ENCODE results near the gene ARHGAP25.
A peak's percentile ranks its signal among the peaks of the same experiment; 100 is the strongest.

The ARHGAP25 gene

GRCh38 chr2:68742626-68743415, 8.2 kb downstream of the ARHGAP25 start:
- DNase-seq (ENCODE audit: low read depth, low spot score): no peak

GRCh38 chr2:68743531-68743930, 8.9 kb downstream of the ARHGAP25 start:
- DNase-seq (ENCODE audit: low read depth, low spot score): no peak

- DNase-seq (ENCODE audit: low read depth, low spot score): no peak
These were observed 9.8 kb downstream of the ARHGAP25 start for GRCh38 chr2:68744366-68744912.

- DNase-seq (ENCODE audit: low read depth, low spot score): no peak
These were observed 10.4 kb downstream of the ARHGAP25 start for GRCh38 chr2:68745006-68745405.

- no peak for DNase-seq (ENCODE audit: low read depth, low spot score)
These were observed 11.8 kb downstream of the ARHGAP25 start for GRCh38 chr2:68746408-68746807.

GRCh38 chr2:68747413-68747812, 12.8 kb downstream of the ARHGAP25 start:
- DNase-seq (ENCODE audit: low read depth, low spot score): no peak

- no peak for DNase-seq (ENCODE audit: low read depth, low spot score)
These were observed 13.3 kb downstream of the ARHGAP25 start for GRCh38 chr2:68747900-68748299.

- DNase-seq (ENCODE audit: low read depth, low spot score): no peak
These were observed 14.0 kb downstream of the ARHGAP25 start for GRCh38 chr2:68748568-68748967.

GRCh38 chr2:68749345-68749744, 14.7 kb downstream of the ARHGAP25 start:
- no peak for DNase-seq (ENCODE audit: low read depth, low spot score)

GRCh38 chr2:68750592-68751396, 16.2 kb downstream of the ARHGAP25 start:
- no peak for DNase-seq (ENCODE audit: low read depth, low spot score)

- DNase-seq (ENCODE audit: low read depth, low spot score): peak; percentile 87
These were observed 17.1 kb downstream of the ARHGAP25 start for GRCh38 chr2:68751397-68752339.

GRCh38 chr2:68753318-68753717, 18.7 kb downstream of the ARHGAP25 start:
- DNase-seq (ENCODE audit: low read depth, low spot score): no peak

GRCh38 chr2:68755071-68755470, 20.5 kb downstream of the ARHGAP25 start:
- no peak for DNase-seq (ENCODE audit: low read depth, low spot score)

GRCh38 chr2:68756178-68756577, 21.6 kb downstream of the ARHGAP25 start:
- DNase-seq (ENCODE audit: low read depth, low spot score): no peak

GRCh38 chr2:68757081-68757480, 22.5 kb downstream of the ARHGAP25 start:
- no peak for DNase-seq (ENCODE audit: low read depth, low spot score)

GRCh38 chr2:68762100-68762499, 27.5 kb downstream of the ARHGAP25 start:
- DNase-seq (ENCODE audit: low read depth, low spot score): no peak

GRCh38 chr2:68762665-68763064, 28.1 kb downstream of the ARHGAP25 start:
- no peak for DNase-seq (ENCODE audit: low read depth, low spot score)

GRCh38 chr2:68764041-68764805, 29.6 kb downstream of the ARHGAP25 start:
- DNase-seq (ENCODE audit: low read depth, low spot score): no peak

GRCh38 chr2:68764806-68765311, 30.2 kb downstream of the ARHGAP25 start:
- no peak for DNase-seq (ENCODE audit: low read depth, low spot score)

GRCh38 chr2:68765739-68766375, 31.2 kb downstream of the ARHGAP25 start:
- DNase-seq (ENCODE audit: low read depth, low spot score): no peak

All from activated naive CD8-positive, alpha-beta T cell treated with anti-CD3 and anti-CD28 coated beads, Interleukin-2, amount 50 U/mL, for 16 hours (primary cell).